ENCODE results near the gene ZNF672.
"Not testable (repeated sequence)": the region's sequence is repeated elsewhere in the genome, so short reads cannot be mapped to it uniquely, and the experiment has no call there.

ZNF672 gene

DNA sequence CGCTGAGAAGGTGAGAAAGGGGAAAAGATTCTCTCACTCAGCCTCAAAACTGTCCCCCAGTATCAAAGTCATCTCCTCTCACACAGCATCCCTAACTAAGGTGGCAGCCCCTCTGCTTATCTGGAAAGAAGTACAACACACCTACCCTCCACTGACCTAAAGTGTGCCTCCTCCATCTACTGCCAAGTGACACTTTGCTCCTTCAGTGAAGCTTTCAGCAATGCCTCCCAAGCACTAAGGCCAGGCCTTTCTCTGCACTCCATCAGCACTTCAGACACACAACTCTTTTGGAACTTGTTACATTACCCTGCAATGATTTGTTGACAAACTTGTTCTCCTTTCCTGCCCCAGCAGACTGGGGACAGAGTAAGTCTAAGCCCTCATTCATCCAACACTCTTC, 13.7 kb upstream of the ZNF672 start:
- FAIRE-seq, result no peak
- DNase-seq (ENCODE audit: insufficient read length), result no peak
- TF ChIP-seq POLR2AphosphoS5 (IDR thresholded peaks at IDR 0.05; ENCODE audit: low read depth, low read length), result no peak
- TF ChIP-seq TAF1 (IDR thresholded peaks at IDR 0.05; ENCODE audit: borderline replicate concordance, low read depth, low read length), result no peak
- no peak for TF ChIP-seq POLR2A (IDR thresholded peaks at IDR 0.05; ENCODE audit: low read depth, low read length)

- DNase-seq (ENCODE audit: insufficient read length) (no peak), FAIRE-seq (no peak)
- TF ChIP-seq POLR2A (IDR thresholded peaks at IDR 0.05; ENCODE audit: low read depth, low read length) (no peak), POLR2AphosphoS5 (IDR thresholded peaks at IDR 0.05; ENCODE audit: low read depth, low read length) (no peak), TAF1 (IDR thresholded peaks at IDR 0.05; ENCODE audit: borderline replicate concordance, low read depth, low read length) (no peak)
Measured at GRCh38 chr1:248824701-248825100, 13.3 kb upstream of the ZNF672 start.

GRCh38 chr1:248825136-248825535, 12.9 kb upstream of the ZNF672 start:
- DNase-seq (ENCODE audit: insufficient read length), result no peak
- no peak for TF ChIP-seq TAF1 (IDR thresholded peaks at IDR 0.05; ENCODE audit: borderline replicate concordance, low read depth, low read length)
- TF ChIP-seq POLR2AphosphoS5 (IDR thresholded peaks at IDR 0.05; ENCODE audit: low read depth, low read length), result no peak
- no peak for TF ChIP-seq POLR2A (IDR thresholded peaks at IDR 0.05; ENCODE audit: low read depth, low read length)
- no peak for FAIRE-seq

DNA sequence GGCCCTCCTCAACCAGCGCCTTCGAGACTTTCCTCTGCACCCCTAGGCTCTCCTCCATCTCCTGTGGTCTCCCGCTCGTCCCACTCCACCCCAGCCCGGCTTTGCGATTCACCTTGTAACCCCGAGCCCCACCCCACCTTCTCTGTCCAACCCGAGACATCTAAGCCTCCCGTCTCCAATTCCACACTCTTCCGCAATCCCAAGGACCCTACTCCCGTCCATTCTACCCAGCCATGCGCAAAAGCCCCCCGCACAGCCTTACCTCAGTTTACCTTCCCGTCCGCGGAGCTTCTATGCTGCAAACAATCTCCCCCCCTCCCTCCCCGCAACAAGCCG, 12.5 kb upstream of the ZNF672 start:
- DNase-seq (ENCODE audit: insufficient read length) (no peak), FAIRE-seq (no peak)
- TF ChIP-seq POLR2AphosphoS5 (IDR thresholded peaks at IDR 0.05; ENCODE audit: low read depth, low read length), result 0 out of 2 replicates have a peak, but pooled peaks have one; percentile 29
- no peak for TF ChIP-seq TAF1 (IDR thresholded peaks at IDR 0.05; ENCODE audit: borderline replicate concordance, low read depth, low read length)
- TF ChIP-seq POLR2A (IDR thresholded peaks at IDR 0.05; ENCODE audit: low read depth, low read length), result no peak

DNA sequence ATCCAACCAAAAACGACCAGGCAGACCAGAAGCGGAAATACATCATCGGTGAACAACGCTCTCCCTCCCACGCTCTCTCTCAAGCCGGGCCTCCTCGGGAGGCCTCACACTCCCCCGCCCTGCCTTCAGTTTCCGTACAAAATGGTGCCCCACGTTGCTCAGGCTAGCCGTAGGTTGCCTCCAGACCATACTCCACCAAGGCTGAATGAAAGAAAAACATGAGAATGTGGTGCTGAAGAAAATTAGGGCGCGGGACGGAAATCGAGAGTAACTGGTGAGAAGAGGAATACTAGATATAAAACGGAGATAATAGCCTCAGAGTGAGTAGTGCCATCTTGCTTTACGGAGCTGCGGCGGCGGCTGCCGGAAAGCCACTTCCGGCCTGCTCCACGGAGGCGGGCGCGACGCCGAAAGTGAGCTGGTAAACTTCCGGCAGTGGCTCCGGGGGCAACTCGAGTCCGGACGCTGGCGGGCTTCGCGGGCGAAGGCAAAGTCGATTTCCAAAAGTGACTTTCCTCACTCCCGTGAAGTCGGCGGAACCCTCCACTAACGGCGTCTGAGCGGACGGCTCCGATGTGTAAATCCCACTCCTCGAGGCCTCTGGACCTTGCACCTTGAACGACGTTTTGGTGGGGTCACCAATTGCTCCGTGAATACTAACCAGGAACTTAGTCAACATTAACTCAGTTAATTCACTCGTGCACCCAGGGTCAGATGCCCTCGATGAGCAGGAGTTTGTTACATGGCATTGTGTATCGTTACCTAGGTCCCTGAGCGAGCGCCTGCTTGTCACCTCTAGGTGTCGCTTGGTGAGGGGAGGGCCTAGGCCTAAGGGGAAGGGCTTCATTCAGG, 11.9 kb upstream of the ZNF672 start, which contains the start of gene SH3BP5L:
TSS of gene SH3BP5L (minus strand) at position 7 of the 852 bp plus-strand sequence. CDS start 980 bp downstream, outside the sequence.
- TF ChIP-seq TAF1 (IDR thresholded peaks at IDR 0.05; ENCODE audit: borderline replicate concordance, low read depth, low read length), result 0 out of 2 replicates have a peak, but pooled peaks have one; percentile 22
- peak; percentile 4; the same call in 1 of the 2 replicates for TF ChIP-seq POLR2A (IDR thresholded peaks at IDR 0.05; ENCODE audit: low read depth, low read length)
- no peak for TF ChIP-seq POLR2AphosphoS5 (IDR thresholded peaks at IDR 0.05; ENCODE audit: low read depth, low read length)
- DNase-seq (ENCODE audit: insufficient read length), result peak; percentile 93
- FAIRE-seq, result peak; percentile 95

GRCh38 chr1:248828845-248829244, 9.2 kb upstream of the ZNF672 start:
- DNase-seq (ENCODE audit: insufficient read length) (no peak), FAIRE-seq (no peak)
- TF ChIP-seq POLR2AphosphoS5 (IDR thresholded peaks at IDR 0.05; ENCODE audit: low read depth, low read length) (no peak), TAF1 (IDR thresholded peaks at IDR 0.05; ENCODE audit: borderline replicate concordance, low read depth, low read length) (no peak), POLR2A (IDR thresholded peaks at IDR 0.05; ENCODE audit: low read depth, low read length) (no peak)

GRCh38 chr1:248830718-248831017, 7.4 kb upstream of the ZNF672 start:
- not testable (repeated sequence) for FAIRE-seq; DNase-seq (ENCODE audit: insufficient read length)

DNA sequence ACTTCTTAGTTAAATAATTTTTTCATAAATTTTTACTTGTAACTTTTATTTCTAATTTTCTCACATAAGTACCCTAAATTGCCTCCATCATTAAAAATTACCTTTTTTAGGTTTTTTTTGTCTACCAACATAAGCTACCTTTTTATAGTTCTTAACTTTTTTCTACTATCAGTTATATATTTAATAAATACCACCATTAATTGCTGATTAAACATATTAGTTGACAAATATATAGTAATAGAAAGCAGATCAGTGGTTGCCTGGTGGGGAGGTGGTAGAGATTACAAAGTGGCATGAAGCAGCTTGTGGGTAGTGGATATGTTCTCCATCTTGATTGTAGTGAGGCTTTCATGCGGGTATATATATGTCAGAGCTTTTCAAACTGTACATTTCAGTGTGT, 6.2 kb upstream of the ZNF672 start:
- FAIRE-seq (no peak), DNase-seq (ENCODE audit: insufficient read length) (no peak)
- no peak for TF ChIP-seq POLR2AphosphoS5 (IDR thresholded peaks at IDR 0.05; ENCODE audit: low read depth, low read length)

GRCh38 chr1:248834343-248834940, 3.6 kb upstream of the ZNF672 start:
- TF ChIP-seq POLR2A (IDR thresholded peaks at IDR 0.05; ENCODE audit: low read depth, low read length), result no peak
- no peak for TF ChIP-seq TAF1 (IDR thresholded peaks at IDR 0.05; ENCODE audit: borderline replicate concordance, low read depth, low read length)
- no peak for TF ChIP-seq POLR2AphosphoS5 (IDR thresholded peaks at IDR 0.05; ENCODE audit: low read depth, low read length)
- DNase-seq (ENCODE audit: insufficient read length), result no peak
- FAIRE-seq, result no peak

GRCh38 chr1:248837045-248837780, 811 bp upstream of the ZNF672 start:
- no peak for FAIRE-seq
- 0 out of 2 replicates have a peak, but pooled peaks have one; percentile 23 for TF ChIP-seq POLR2AphosphoS5 (IDR thresholded peaks at IDR 0.05; ENCODE audit: low read depth, low read length)
- TF ChIP-seq POLR2A (IDR thresholded peaks at IDR 0.05; ENCODE audit: low read depth, low read length), result no peak
- no peak for DNase-seq (ENCODE audit: insufficient read length)

GRCh38 chr1:248838357-248839167, 538 bp downstream of the ZNF672 start:
- FAIRE-seq (peak; percentile 88), DNase-seq (ENCODE audit: insufficient read length) (peak; percentile 72)
- TF ChIP-seq POLR2AphosphoS5 (IDR thresholded peaks at IDR 0.05; ENCODE audit: low read depth, low read length), result peak; percentile 55; the same call in 1 of the 2 replicates
- TF ChIP-seq TAF1 (IDR thresholded peaks at IDR 0.05; ENCODE audit: borderline replicate concordance, low read depth, low read length), result peak; percentile 90
- peak; percentile 68 for TF ChIP-seq POLR2A (IDR thresholded peaks at IDR 0.05; ENCODE audit: low read depth, low read length)

Measured in GM12892 (cell line).